ENCODE results near the gene SKP2.

GRCh38 chr5:36193746-36194145 lies 41.8 kb downstream of the SKP2 start:
- no peak for TF ChIP-seq CTCF (IDR thresholded peaks at IDR 0.05; ENCODE audit: low read depth, low read length)
- TF ChIP-seq EZH2phosphoT487 (IDR thresholded peaks at IDR 0.05; ENCODE audit: low read depth): no peak
